CD14-positive monocyte (primary cell): Measurements from ENCODE around the gene SLC22A17. TPM values are rescaled to one million over a fixed set of nuclear protein-coding genes. Genes with fewer than 3 reads are reported as not detected.

ENCODE experiments used
- DNase-seq, 3 donors: peaks; one replicate each; pipeline ENCODE4 v3.0.0-alpha.2; 2011 to 2022
- H2AFZ ChIP-seq: 2 replicates; pipeline ENCODE4 v1.6.0; 2012; ENCODE audit warnings: mild to moderate bottlenecking, low read depth, low read length, inconsistent platforms; ENCODE audit not compliant: insufficient read depth, poor library complexity, severe bottlenecking
- H3K27ac ChIP-seq, 2 donors: 1 replicate in 1 of 2; 2 replicates in 1 of 2; pipeline ENCODE4 v1.5.1; 2012 to 2013; ENCODE audit warnings: low read length in 2 of 2, control low read depth in 1 of 2, inconsistent platforms in 1 of 2, low read depth in 1 of 2, mild to moderate bottlenecking in 1 of 2
- H3K27me3 ChIP-seq, 2 donors: one replicate each; pipeline versions ENCODE4 v1.6.0 to v1.6.1; 2011 to 2013; ENCODE audit warnings: low read length in 2 of 2; ENCODE audit not compliant: control insufficient read depth in 2 of 2, insufficient read depth in 2 of 2
- H3K36me3 ChIP-seq, 2 donors: replicated peaks in 1 of 2; 1 replicate in 1 of 2; 2 replicates in 1 of 2; pipeline versions ENCODE4 v1.5.1 to v1.6.1; 2012 to 2013; ENCODE audit warnings: low read length in 2 of 2, control low read depth in 1 of 2, inconsistent platforms in 1 of 2, mild to moderate bottlenecking in 1 of 2; ENCODE audit not compliant: insufficient read depth in 2 of 2, control insufficient read depth in 1 of 2
- H3K4me1 ChIP-seq, 2 donors: 1 replicate in 1 of 2; 2 replicates in 1 of 2; pipeline versions ENCODE4 v1.5.1 to v1.6.1; 2012 to 2013; ENCODE audit warnings: low read length in 2 of 2, control low read depth in 1 of 2, inconsistent platforms in 1 of 2, mild to moderate bottlenecking in 1 of 2, moderate library complexity in 1 of 2; ENCODE audit not compliant: insufficient read depth in 2 of 2, control insufficient read depth in 1 of 2
- H3K4me2 ChIP-seq: replicated peaks from 2 replicates; pipeline ENCODE3; 2012; ENCODE audit warnings: low read length, moderate library complexity, mild to moderate bottlenecking; ENCODE audit not compliant: poor library complexity, severe bottlenecking; ENCODE audit errors: extremely low read depth
- H3K4me3 ChIP-seq, 3 experiments: fragments of 200-600 bp in 1 of 3; sonication (generic) in 1 of 3; replicated peaks in 1 of 3; 1 replicate in 2 of 3; 2 replicates in 1 of 3; pipeline ENCODE4 v1.5.1; 2011 to 2013; ENCODE audit warnings: low read length in 3 of 3, mild to moderate bottlenecking in 3 of 3, control low read depth in 2 of 3, low read depth in 2 of 3, inconsistent platforms in 1 of 3, moderate library complexity in 1 of 3
- H3K79me2 ChIP-seq: 2 replicates; pipeline ENCODE4 v1.6.0; 2012; ENCODE audit warnings: mild to moderate bottlenecking, control low read depth, inconsistent platforms, low read length, moderate library complexity; ENCODE audit not compliant: insufficient read depth
- H3K9ac ChIP-seq: 2 replicates; pipeline ENCODE4 v1.6.0; 2017; ENCODE audit warnings: low read length, mild to moderate bottlenecking; ENCODE audit not compliant: insufficient read depth, poor library complexity, severe bottlenecking
- H3K9me3 ChIP-seq, 2 donors: replicated peaks in 1 of 2; 1 replicate in 1 of 2; 2 replicates in 1 of 2; pipeline versions ENCODE4 v1.5.1 to v1.6.1; 2012 to 2013; ENCODE audit warnings: low read length in 2 of 2, control low read depth in 1 of 2; ENCODE audit not compliant: control insufficient read depth in 1 of 2, insufficient read depth in 1 of 2
- H4K20me1 ChIP-seq: 2 replicates; pipeline ENCODE4 v1.6.0; 2012; ENCODE audit warnings: mild to moderate bottlenecking, low read length, control low read depth, moderate library complexity; ENCODE audit not compliant: insufficient read depth
- H3K27ac Mint-ChIP-seq, 7 donors: one replicate each; pipeline ENCODE4 v1.8.0; 2020; ENCODE audit warnings: mild to moderate bottlenecking in 7 of 7, mixed read lengths in 7 of 7, moderate library complexity in 6 of 7, inconsistent platforms in 2 of 7
- H3K27me3 Mint-ChIP-seq, 3 donors: one replicate each; pipeline ENCODE4 v1.8.0; 2021 to 2022; ENCODE audit warnings: low read depth in 3 of 3, mild to moderate bottlenecking in 3 of 3, mixed read lengths in 3 of 3, moderate library complexity in 3 of 3, inconsistent platforms in 1 of 3
- H3K36me3 Mint-ChIP-seq, 2 donors: one replicate each; pipeline ENCODE4 v1.8.0; 2020; ENCODE audit warnings: mixed read lengths in 2 of 2, inconsistent platforms in 1 of 2, mild to moderate bottlenecking in 1 of 2
- H3K4me1 Mint-ChIP-seq: one replicate; pipeline ENCODE4 v1.8.0; 2020; ENCODE audit warnings: mild to moderate bottlenecking, mixed read lengths
- H3K4me3 Mint-ChIP-seq, 2 donors: one replicate each; pipeline ENCODE4 v1.8.0; 2020; ENCODE audit warnings: mild to moderate bottlenecking in 2 of 2, mixed read lengths in 2 of 2, moderate library complexity in 1 of 2
- H3K9me3 Mint-ChIP-seq, 7 donors: one replicate each; pipeline ENCODE4 v1.8.0; 2020 to 2022; ENCODE audit warnings: mixed read lengths in 7 of 7, mild to moderate bottlenecking in 6 of 7, moderate library complexity in 6 of 7, inconsistent platforms in 2 of 7
- CTCF ChIP-seq: fragments of 200-600 bp; IDR thresholded peaks from one replicate; pipeline ENCODE4 v1.8.0; 2022; ENCODE audit warnings: antibody characterized with exemption, mild to moderate bottlenecking
- WGBS: methylation state at CpG from one replicate; pipeline ENCODE4 v1.1.5; 2013; ENCODE audit warnings: missing lambda C conversion rate; ENCODE audit not compliant: insufficient coverage; 5-methylcytosine and 5-hydroxymethylcytosine counted together
- intact Hi-C, 2 donors: fragments of 100-400 bp; cut with micrococcal nuclease; formaldehyde crosslinking; loops; one replicate each; pipeline versions ENCODE4 v1.15.0 to v1.15.1; 2023
- polyA plus RNA-seq, 3 donors: library from polyadenylated mRNA; depleted of rRNA in 1 of 3; unstranded in 2 of 3; stranded (reverse) in 1 of 3; fragments of 300-500 nt in 2 of 3; fragments of >200 nt in 1 of 3; fragmentation: Illumina TruSeq in 2 of 3; gene quantifications; 1 replicate in 2 of 3; 2 replicates in 1 of 3; pipeline ENCODE4 v1.2.3, GENCODE V29; 2012 to 2021

SLC22A17 gene
- polyA plus RNA-seq, 3 donors, result not detected

DNA sequence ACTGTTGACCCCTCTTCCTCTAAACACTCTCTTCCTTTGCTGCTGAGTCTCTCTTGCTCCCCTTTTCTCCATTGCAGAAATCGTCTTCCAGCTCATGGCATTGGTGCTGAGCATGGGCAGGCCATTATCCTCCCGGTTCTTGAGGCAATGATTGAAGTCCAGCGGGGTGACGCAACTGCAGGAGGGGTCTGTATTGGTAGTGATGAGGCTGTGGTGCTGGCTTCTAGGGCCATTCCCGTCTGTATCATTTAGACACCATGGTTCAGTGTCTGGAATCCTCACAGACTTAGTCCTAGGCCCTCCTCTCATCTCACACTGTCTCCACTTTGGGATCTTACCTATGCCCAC lies 720 bp upstream of the SLC22A17 start:
- DNase-seq, result no peak
- Mint-ChIP-seq H3K4me1 (peaks cover 9% of the 10 kb centered on the region), H3K27ac (no peak overlapping the region), H3K4me3 (peak overlapping the region in 1 of 2 donors; percentile 54), H3K9me3 (peaks cover 2 to 16% (median 6%) of the 10 kb centered on the region in 7 donors), H3K36me3 (peaks cover 0 to 9% of the 10 kb centered on the region in 2 donors), H3K27me3 (peaks cover 51 to 64% (median 53%) of the 10 kb centered on the region in 3 donors)
- no peaks in the 10 kb centered on the region for H3K79me2 ChIP-seq
- no peak overlapping the region for H3K4me2 ChIP-seq
- 80% methylated on average over 2 of the region's 5 CpGs for WGBS
- H3K36me3 ChIP-seq, result no peaks in the 10 kb centered on the region
- H2AFZ ChIP-seq, result no peak overlapping the region
- peaks cover 4 to 12% of the 10 kb centered on the region in 2 donors for H3K4me1 ChIP-seq
- peaks cover 0 to 30% of the 10 kb centered on the region in 2 donors for H3K9me3 ChIP-seq
- TF ChIP-seq CTCF, result no peak
- intact Hi-C loops, result no loop called here
- H4K20me1 ChIP-seq, result no peaks in the 10 kb centered on the region
- no peak overlapping the region for H3K4me3 ChIP-seq
- H3K27me3 ChIP-seq, result peaks cover 42 to 57% of the 10 kb centered on the region in 2 donors
- H3K9ac ChIP-seq, result no peak overlapping the region
- H3K27ac ChIP-seq, result no peak overlapping the region

DNA sequence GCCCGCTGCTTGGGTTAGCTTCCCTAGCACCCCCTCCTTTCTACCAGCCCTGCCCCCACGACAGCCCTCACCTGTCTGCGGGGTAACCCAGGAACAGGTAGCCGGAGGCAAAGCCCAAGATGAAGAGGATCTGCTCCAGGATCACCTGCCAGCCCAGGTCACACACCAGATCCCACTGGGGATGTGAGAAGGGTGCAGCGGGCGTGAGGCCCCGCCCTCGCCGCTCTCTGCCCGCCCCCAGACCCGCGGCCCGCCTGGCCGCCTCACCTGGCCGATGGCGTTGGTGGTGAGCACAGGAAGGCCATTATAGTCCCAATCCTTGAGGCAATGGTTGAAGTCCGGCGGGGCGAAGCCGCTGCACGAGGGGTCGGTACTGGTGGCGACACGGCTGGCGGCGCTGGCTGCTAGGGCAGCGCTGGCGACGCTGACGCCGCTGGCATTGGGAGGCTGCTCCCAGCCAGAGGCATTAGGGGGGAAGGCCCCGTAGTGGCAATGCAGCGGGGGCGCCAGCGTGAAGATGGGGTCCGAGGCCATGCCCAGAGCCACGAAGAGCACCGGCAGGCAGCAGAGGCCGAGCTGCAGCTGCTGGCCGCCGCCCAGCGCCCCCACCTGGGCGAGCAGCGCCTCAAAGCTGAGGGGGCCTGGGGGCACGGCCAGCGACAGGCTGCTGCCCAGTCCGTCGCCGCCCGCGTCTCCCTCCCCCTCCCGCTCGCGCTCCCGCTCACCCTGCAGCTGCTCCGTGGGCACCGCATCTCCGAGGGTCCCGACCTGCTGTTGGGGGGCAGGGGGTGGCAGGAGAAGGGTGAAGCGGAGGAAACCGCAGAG lies 794 bp downstream of the SLC22A17 start:
- 21% methylated on average over 51 of the region's 61 CpGs for WGBS
- Mint-ChIP-seq H3K36me3 (peaks cover 0 to 9% of the 10 kb centered on the region in 2 donors), H3K27me3 (peaks cover 51 to 65% (median 53%) of the 10 kb centered on the region in 3 donors), H3K4me1 (peaks cover 9% of the 10 kb centered on the region), H3K4me3 (peak overlapping the region; percentile 48 to 68), H3K9me3 (peaks cover 2 to 16% (median 6%) of the 10 kb centered on the region in 7 donors), H3K27ac (no peak overlapping the region)
- Histone ChIP-seq H3K9ac (peak overlapping the region; percentile 4), H2AFZ (peak overlapping the region; percentile 41), H3K9me3 (peaks cover 0 to 30% of the 10 kb centered on the region in 2 donors), H3K27me3 (peaks cover 42 to 57% of the 10 kb centered on the region in 2 donors), H4K20me1 (no peaks in the 10 kb centered on the region), H3K27ac (no peak overlapping the region), H3K4me1 (peaks cover 4 to 12% of the 10 kb centered on the region in 2 donors), H3K4me2 (peak overlapping the region; percentile 60), H3K36me3 (no peaks in the 10 kb centered on the region), H3K4me3 (peak overlapping the region in 1 of 3 experiments; percentile 51), H3K79me2 (no peaks in the 10 kb centered on the region)
- intact Hi-C loops, result no loop called here
- DNase-seq, result no peak
- TF ChIP-seq CTCF, result no peak
